Osteoblast (primary cell): ENCODE data around the gene CDH12. TPM values are rescaled to one million over a fixed set of nuclear protein-coding genes. Genes with fewer than 3 reads are reported as not detected.

Experiments used
- DNase-seq: peaks from one replicate; pipeline ENCODE4 v3.0.0; 2011; ENCODE audit warnings: low spot score, mixed read lengths; ENCODE audit not compliant: insufficient read length; ENCODE audit errors: missing footprints
- H2AFZ ChIP-seq: 2 replicates; pipeline ENCODE4 v1.6.0; 2011; ENCODE audit warnings: mild to moderate bottlenecking, low read length
- H3K27ac ChIP-seq: 2 replicates; pipeline ENCODE4 v1.5.1; 2011; ENCODE audit warnings: mild to moderate bottlenecking, low read depth, low read length, moderate library complexity
- H3K27me3 ChIP-seq: 2 replicates; pipeline ENCODE4 v1.6.0; 2012; ENCODE audit warnings: mild to moderate bottlenecking, control low read depth, inconsistent platforms, low read length, moderate library complexity; ENCODE audit not compliant: insufficient read depth
- H3K36me3 ChIP-seq: 2 replicates; pipeline ENCODE4 v1.5.1; 2011; ENCODE audit warnings: mild to moderate bottlenecking, low read length, control low read depth, moderate library complexity; ENCODE audit not compliant: insufficient read depth
- H3K4me1 ChIP-seq: 2 replicates; pipeline ENCODE4 v1.5.1; 2011; ENCODE audit warnings: mild to moderate bottlenecking, low read length, control low read depth, moderate library complexity; ENCODE audit not compliant: insufficient read depth
- H3K4me2 ChIP-seq: 2 replicates; pipeline ENCODE4 v1.6.0; 2011; ENCODE audit warnings: mild to moderate bottlenecking, low read length; ENCODE audit not compliant: insufficient read depth
- H3K4me3 ChIP-seq: fragments of 200-600 bp; sonication (generic); 3 replicates; pipeline ENCODE4 v1.5.1; 2012; ENCODE audit warnings: mild to moderate bottlenecking, low read length, inconsistent platforms; ENCODE audit not compliant: insufficient read depth
- H3K79me2 ChIP-seq: 2 replicates; pipeline ENCODE4 v1.6.0; 2012; ENCODE audit warnings: mild to moderate bottlenecking, low read length, control low read depth, inconsistent platforms; ENCODE audit not compliant: insufficient read depth
- H3K9me3 ChIP-seq: 2 replicates; pipeline ENCODE4 v1.5.1; 2011; ENCODE audit warnings: low read depth, low read length, control low read depth
- H4K20me1 ChIP-seq: 2 replicates; pipeline ENCODE4 v1.6.0; 2012; ENCODE audit warnings: mild to moderate bottlenecking, low read length, control low read depth; ENCODE audit not compliant: insufficient read depth
- total RNA-seq: library from RNA; depleted of rRNA; stranded (reverse); fragments of >200 nt; gene quantifications from 2 replicates; pipeline ENCODE4 v1.2.3, GENCODE V29; 2012
- TF ChIP-seq, protein P1 (sequence below): IDR thresholded peaks from 2 replicates; pipeline ENCODE4 v1.5.1; 2011; ENCODE audit warnings: mild to moderate bottlenecking, low read depth, low read length, moderate library complexity; ENCODE audit errors: extremely low read depth

Gene CDH12
- total RNA-seq, 1 donor, result not detected

DNA sequence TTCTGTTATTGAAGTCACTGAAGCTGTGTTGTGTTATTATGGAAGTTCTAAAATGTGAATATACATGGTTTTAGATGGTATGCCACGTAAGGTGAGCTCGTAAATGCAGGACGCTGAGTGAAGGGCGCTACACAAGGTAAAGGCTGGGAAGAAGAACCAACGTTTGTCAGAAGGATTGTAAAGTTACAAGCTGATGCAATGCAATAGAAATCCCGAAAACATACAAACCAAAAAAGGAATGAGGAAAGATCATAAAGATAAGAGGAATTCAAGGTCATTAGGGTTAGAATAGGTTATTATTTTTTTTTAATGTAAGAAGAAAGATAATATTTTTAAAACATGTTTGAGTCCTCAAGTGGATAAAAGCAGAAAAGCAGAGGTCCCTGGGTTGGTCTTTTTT is 538.6 kb downstream of the CDH12 start:
- Histone ChIP-seq H2AFZ (no peak overlapping the region), H3K4me1 (no peaks in the 10 kb centered on the region), H3K27me3 (no peaks in the 10 kb centered on the region), H3K4me2 (no peak overlapping the region), H3K27ac (no peak overlapping the region), H4K20me1 (no peaks in the 10 kb centered on the region), H3K4me3 (no peak overlapping the region), H3K79me2 (no peaks in the 10 kb centered on the region), H3K36me3 (no peaks in the 10 kb centered on the region), H3K9me3 (no peaks in the 10 kb centered on the region)
- DNase-seq, result no peak
- TF ChIP-seq, protein P1, sequence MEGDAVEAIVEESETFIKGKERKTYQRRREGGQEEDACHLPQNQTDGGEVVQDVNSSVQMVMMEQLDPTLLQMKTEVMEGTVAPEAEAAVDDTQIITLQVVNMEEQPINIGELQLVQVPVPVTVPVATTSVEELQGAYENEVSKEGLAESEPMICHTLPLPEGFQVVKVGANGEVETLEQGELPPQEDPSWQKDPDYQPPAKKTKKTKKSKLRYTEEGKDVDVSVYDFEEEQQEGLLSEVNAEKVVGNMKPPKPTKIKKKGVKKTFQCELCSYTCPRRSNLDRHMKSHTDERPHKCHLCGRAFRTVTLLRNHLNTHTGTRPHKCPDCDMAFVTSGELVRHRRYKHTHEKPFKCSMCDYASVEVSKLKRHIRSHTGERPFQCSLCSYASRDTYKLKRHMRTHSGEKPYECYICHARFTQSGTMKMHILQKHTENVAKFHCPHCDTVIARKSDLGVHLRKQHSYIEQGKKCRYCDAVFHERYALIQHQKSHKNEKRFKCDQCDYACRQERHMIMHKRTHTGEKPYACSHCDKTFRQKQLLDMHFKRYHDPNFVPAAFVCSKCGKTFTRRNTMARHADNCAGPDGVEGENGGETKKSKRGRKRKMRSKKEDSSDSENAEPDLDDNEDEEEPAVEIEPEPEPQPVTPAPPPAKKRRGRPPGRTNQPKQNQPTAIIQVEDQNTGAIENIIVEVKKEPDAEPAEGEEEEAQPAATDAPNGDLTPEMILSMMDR, result no peak

DNA sequence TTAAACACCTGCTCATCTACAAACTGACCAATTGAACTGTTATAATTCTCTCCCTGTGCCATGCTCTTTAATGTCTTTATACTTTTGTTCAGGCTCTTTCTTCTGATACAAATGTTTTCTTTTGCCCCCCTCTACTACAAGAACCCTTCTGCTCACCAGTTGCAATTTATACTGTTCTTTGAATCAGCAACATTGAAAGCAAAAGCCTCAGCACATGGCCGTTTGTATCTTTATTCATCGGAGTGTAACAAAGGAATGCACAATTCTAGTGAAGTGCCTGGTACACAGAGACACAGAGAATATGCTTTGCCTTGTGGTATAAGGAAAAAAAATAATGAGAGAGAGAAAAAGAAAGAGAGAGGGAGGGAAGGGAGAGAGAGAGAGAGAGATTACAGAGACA is 547.1 kb downstream of the CDH12 start:
- Histone ChIP-seq H3K79me2 (no peaks in the 10 kb centered on the region), H3K27me3 (no peaks in the 10 kb centered on the region), H3K9me3 (no peaks in the 10 kb centered on the region), H4K20me1 (no peaks in the 10 kb centered on the region), H3K36me3 (no peaks in the 10 kb centered on the region), H3K4me1 (no peaks in the 10 kb centered on the region), H3K4me3 (no peak overlapping the region), H3K27ac (no peak overlapping the region), H2AFZ (no peak overlapping the region), H3K4me2 (no peak overlapping the region)
- TF ChIP-seq, protein P1, result no peak
- DNase-seq, result no peak

DNA sequence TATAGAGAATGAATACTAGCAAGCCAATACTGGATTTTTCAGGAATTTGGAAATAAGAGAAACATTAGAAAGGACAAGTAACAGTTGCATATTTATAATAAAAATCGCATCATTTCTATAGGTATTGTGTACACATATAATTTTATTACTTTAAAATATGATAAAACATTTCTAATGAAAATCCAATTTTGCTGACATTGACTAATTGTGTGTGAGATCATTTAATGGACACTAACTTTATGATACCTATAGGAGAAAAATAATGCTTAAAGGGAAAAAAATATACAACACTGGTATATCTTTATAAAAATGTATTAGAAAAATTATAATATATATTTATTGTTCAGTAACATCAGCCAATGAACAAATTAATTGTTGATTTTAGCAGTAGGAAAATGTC is 557.3 kb downstream of the CDH12 start:
- Histone ChIP-seq H3K79me2 (no peaks in the 10 kb centered on the region), H2AFZ (no peak overlapping the region), H3K27me3 (no peaks in the 10 kb centered on the region), H3K4me1 (no peaks in the 10 kb centered on the region), H3K9me3 (peaks cover 5% of the 10 kb centered on the region), H3K27ac (no peak overlapping the region), H3K36me3 (no peaks in the 10 kb centered on the region), H3K4me3 (no peak overlapping the region), H4K20me1 (no peaks in the 10 kb centered on the region), H3K4me2 (no peak overlapping the region)
- TF ChIP-seq, protein P1, result no peak
- DNase-seq, result no peak

DNA sequence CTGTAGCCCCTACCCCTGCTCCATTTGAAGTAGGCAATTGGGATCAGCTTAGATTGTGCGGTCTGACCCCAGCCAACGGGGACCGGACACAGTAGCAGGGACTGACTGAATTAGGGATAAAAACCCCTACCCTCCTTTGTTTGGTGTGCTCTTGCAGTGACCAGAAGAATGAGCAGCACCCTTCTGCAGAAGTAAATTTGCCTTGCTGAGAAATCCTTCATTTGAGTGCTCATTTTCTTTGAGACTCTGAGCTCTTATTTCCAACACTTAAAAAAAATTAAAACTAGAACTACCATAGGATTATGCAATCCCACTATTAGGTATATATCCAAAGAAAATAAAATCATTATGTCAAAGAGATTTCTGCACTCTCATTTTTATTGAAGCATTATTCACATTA is 560.0 kb downstream of the CDH12 start:
- H3K4me3 ChIP-seq, result no peak overlapping the region
- peaks cover 5% of the 10 kb centered on the region for H3K9me3 ChIP-seq
- TF ChIP-seq, protein P1, result no peak
- no peak overlapping the region for H3K27ac ChIP-seq
- H3K4me2 ChIP-seq, result no peak overlapping the region
- no peaks in the 10 kb centered on the region for H3K27me3 ChIP-seq
- no peak overlapping the region for H2AFZ ChIP-seq
- H3K4me1 ChIP-seq, result no peaks in the 10 kb centered on the region
- no peak for DNase-seq
- no peaks in the 10 kb centered on the region for H3K36me3 ChIP-seq
- no peaks in the 10 kb centered on the region for H3K79me2 ChIP-seq
- H4K20me1 ChIP-seq, result no peaks in the 10 kb centered on the region
